HEK293 (cell line): Measurements from ENCODE around the gene RGS14.

Source experiments
- CTCF ChIA-PET: fragments of 350-600 bp; formaldehyde crosslinking; extraction: SDS; loops from one replicate; lab custom pipeline; 2021; ENCODE audit warnings: antibody characterized with exemption; lab: Yijun Ruan, JAX
- POLR2A ChIA-PET: fragments of 300-600 bp; formaldehyde crosslinking; extraction: SDS; loops from one replicate; lab custom pipeline; 2020; ENCODE audit warnings: antibody characterized with exemption, inconsistent platforms; lab: Yijun Ruan, JAX
- H3K27ac ChIP-seq: fragments of 200-500 bp; sonication (Bioruptor generic); 2 replicates; pipeline ENCODE4 v1.5.1; 2014; ENCODE audit warnings: low read depth, low read length, control low read depth, inconsistent platforms; ENCODE audit errors: extremely low read depth
- H3K36me3 ChIP-seq, 2 experiments: fragments of 200-500 bp in 1 of 2; sonication (Bioruptor generic) in 1 of 2; 1 replicate in 1 of 2; 2 replicates in 1 of 2; pipeline ENCODE4 v1.5.1; 2014 to 2017; ENCODE audit warnings: inconsistent platforms in 2 of 2, low read length in 2 of 2; ENCODE audit not compliant: control insufficient read depth in 2 of 2, insufficient read depth in 1 of 2
- H3K4me1 ChIP-seq: fragments of 200-500 bp; sonication (Bioruptor generic); 2 replicates; pipeline ENCODE4 v1.5.1; 2014; ENCODE audit warnings: mild to moderate bottlenecking, low read length, inconsistent platforms; ENCODE audit not compliant: control insufficient read depth, insufficient read depth
- H3K4me3 ChIP-seq: 2 replicates; pipeline ENCODE4 v1.5.1; 2011; ENCODE audit warnings: low read depth, mild to moderate bottlenecking, control low read depth, low read length, moderate library complexity
- H3K9me3 ChIP-seq: fragments of 200-500 bp; sonication (Bioruptor generic); 2 replicates; pipeline ENCODE4 v1.5.1; 2014; ENCODE audit warnings: low read depth, low read length, inconsistent platforms; ENCODE audit not compliant: control insufficient read depth, insufficient read depth
- GLIS1 ChIP-seq: fragments of 450-650 bp; formaldehyde crosslinking; IDR thresholded peaks from 2 replicates; pipeline ENCODE4 v1.5.1; 2016; ENCODE audit warnings: missing biosample characterization, missing genetic modification characterization
- HOXD13 ChIP-seq: sonication (generic); formaldehyde crosslinking; IDR thresholded peaks from 2 replicates; pipeline ENCODE4 v1.8.0; 2022; ENCODE audit warnings: missing genetic modification reagents, borderline replicate concordance
- KLF1 ChIP-seq: fragments of 450-650 bp; formaldehyde crosslinking; IDR thresholded peaks from 2 replicates; pipeline ENCODE4 v1.5.1; 2016; ENCODE audit warnings: missing biosample characterization, missing genetic modification characterization
- KLF8 ChIP-seq: fragments of 450-650 bp; formaldehyde crosslinking; IDR thresholded peaks from 2 replicates; pipeline ENCODE4 v1.5.1; 2016; ENCODE audit warnings: missing biosample characterization, missing genetic modification characterization
- MEIS1 ChIP-seq: sonication (generic); formaldehyde crosslinking; IDR thresholded peaks from 2 replicates; pipeline ENCODE4 v1.8.1; 2022; ENCODE audit warnings: missing genetic modification reagents, mild to moderate bottlenecking, borderline replicate concordance
- PBX3 ChIP-seq: sonication (generic); formaldehyde crosslinking; IDR thresholded peaks from 2 replicates; pipeline ENCODE4 v1.8.1; 2022; ENCODE audit warnings: mild to moderate bottlenecking, moderate library complexity, missing genetic modification reagents
- REST ChIP-seq: fragments of 450-650 bp; formaldehyde crosslinking; IDR thresholded peaks from 2 replicates; pipeline ENCODE4 v1.5.1; 2016; ENCODE audit warnings: missing biosample characterization, missing genetic modification characterization
- TCF7L2 ChIP-seq: IDR thresholded peaks from 2 replicates; pipeline ENCODE4 v1.6.1; 2011; ENCODE audit warnings: low read depth, mild to moderate bottlenecking, inconsistent platforms, low read length, moderate library complexity, borderline replicate concordance
- ZBTB6 ChIP-seq: fragments of 450-650 bp; formaldehyde crosslinking; IDR thresholded peaks from 2 replicates; pipeline ENCODE4 v1.5.1; 2017; ENCODE audit warnings: missing biosample characterization, missing genetic modification characterization
- ZNF10 ChIP-seq: fragments of 450-650 bp; formaldehyde crosslinking; IDR thresholded peaks from 2 replicates; pipeline ENCODE4 v1.5.1; 2017; ENCODE audit warnings: missing biosample characterization, missing genetic modification characterization
- ZNF211 ChIP-seq: fragments of 450-650 bp; formaldehyde crosslinking; IDR thresholded peaks from 2 replicates; pipeline ENCODE4 v1.5.1; 2016; ENCODE audit warnings: low read depth, missing biosample characterization, missing genetic modification characterization
- ZNF341 ChIP-seq: fragments of 450-650 bp; formaldehyde crosslinking; IDR thresholded peaks from 2 replicates; pipeline ENCODE4; 2016; ENCODE audit warnings: low read depth, missing biosample characterization, missing genetic modification characterization
- ZNF404 ChIP-seq: fragments of 450-650 bp; formaldehyde crosslinking; IDR thresholded peaks from 2 replicates; pipeline ENCODE4 v1.5.1; 2017; ENCODE audit warnings: missing biosample characterization, missing genetic modification characterization
- ZNF426 ChIP-seq: fragments of 450-650 bp; formaldehyde crosslinking; IDR thresholded peaks from 2 replicates; pipeline ENCODE4 v1.5.1; 2017; ENCODE audit warnings: missing biosample characterization, missing genetic modification characterization, mild to moderate bottlenecking, inconsistent platforms, moderate library complexity
- ZNF548 ChIP-seq: fragments of 450-650 bp; formaldehyde crosslinking; IDR thresholded peaks from 2 replicates; pipeline ENCODE4 v1.5.1; 2016; ENCODE audit warnings: missing biosample characterization, missing genetic modification characterization
- ZNF610 ChIP-seq: fragments of 450-650 bp; formaldehyde crosslinking; IDR thresholded peaks from 2 replicates; pipeline ENCODE4 v1.5.1; 2016; ENCODE audit warnings: missing biosample characterization, missing genetic modification characterization, borderline replicate concordance
- ZNF777 ChIP-seq: fragments of 450-650 bp; formaldehyde crosslinking; IDR thresholded peaks from 2 replicates; pipeline ENCODE4 v1.5.1; 2017; ENCODE audit warnings: missing biosample characterization, missing genetic modification characterization, borderline replicate concordance
- ZNF785 ChIP-seq: fragments of 450-650 bp; formaldehyde crosslinking; IDR thresholded peaks from 2 replicates; pipeline ENCODE4 v1.5.1; 2016; ENCODE audit warnings: missing biosample characterization, missing genetic modification characterization
- ZNF830 ChIP-seq: fragments of 450-650 bp; IDR thresholded peaks from 2 replicates; pipeline ENCODE4 v1.5.0; 2018; ENCODE audit warnings: missing biosample characterization, missing genetic modification characterization, low read depth, mild to moderate bottlenecking, moderate library complexity
- ZNF843 ChIP-seq: fragments of 450-650 bp; formaldehyde crosslinking; IDR thresholded peaks from 2 replicates; pipeline ENCODE4 v1.5.1; 2016; ENCODE audit warnings: missing biosample characterization, missing genetic modification characterization

The RGS14 gene

GRCh38 chr5:177320879-177321278 lies 36.8 kb upstream of the RGS14 start:
- Histone ChIP-seq H3K36me3 (peaks cover 0 to 12% of the 10 kb centered on the region in 2 experiments; a peak in 2 of 3 replicates), H3K9me3 (no peaks in the 10 kb centered on the region), H3K27ac (no peak overlapping the region), H3K4me3 (no peak overlapping the region), H3K4me1 (no peaks in the 10 kb centered on the region)
- POLR2A ChIA-PET: no interaction called here
- no peak for TF ChIP-seq ZNF830 (tag by site-specific recombination)
- TF ChIP-seq ZNF426 (tag by site-specific recombination): no peak
- no peak for TF ChIP-seq TCF7L2
- no peak for TF ChIP-seq KLF8 (tag by site-specific recombination)
- TF ChIP-seq ZNF211 (tag by site-specific recombination): no peak
- TF ChIP-seq REST (tag by site-specific recombination): no peak
- TF ChIP-seq KLF1 (tag by site-specific recombination): no peak
- TF ChIP-seq ZBTB6: no peak
- no peak for TF ChIP-seq ZNF610 (tag by site-specific recombination)
- no peak for TF ChIP-seq ZNF777 (tag by site-specific recombination)
- no peak for TF ChIP-seq ZNF404
- no peak for TF ChIP-seq ZNF341
- no peak for TF ChIP-seq ZNF10 (tag by site-specific recombination)
- TF ChIP-seq HOXD13 (CRISPR knock-in tag): no peak
- no peak for TF ChIP-seq MEIS1
- TF ChIP-seq PBX3 (CRISPR knock-in tag): no peak
- TF ChIP-seq ZNF843: no peak
- no peak for TF ChIP-seq ZNF548
- TF ChIP-seq ZNF785 (tag by site-specific recombination): no peak
- TF ChIP-seq, all 188 proteins: peak for 0
- CTCF ChIA-PET: interaction anchor here (0.7 kb wide), 2 partner anchors 83 to 84 kb away, joined by 3 read pairs; no protein-coding TSS in a partner anchor

- Histone ChIP-seq H3K4me3 (no peak overlapping the region), H3K27ac (no peak overlapping the region), H3K9me3 (no peaks in the 10 kb centered on the region), H3K4me1 (no peaks in the 10 kb centered on the region), H3K36me3 (peaks cover 0 to 22% of the 10 kb centered on the region in 2 experiments; a peak in 2 of 3 replicates)
- POLR2A ChIA-PET: interaction anchor here (0.7 kb wide), 1 partner anchor 795 kb away, joined by 6 read pairs; no protein-coding TSS in a partner anchor
- CTCF ChIA-PET: interaction anchor here (1.7 kb wide), 1 partner anchor 10 kb away, joined by 3 read pairs; no protein-coding TSS in a partner anchor
- TF ChIP-seq ZBTB6: no peak
- TF ChIP-seq GLIS1 (tag by site-specific recombination): 0 out of 2 replicates have a peak, but pooled peaks have one; percentile 15
Observed at GRCh38 chr5:177325868-177326381, 31.8 kb upstream of the RGS14 start.
